Loucy (cell line): ENCODE data around the gene ARMC5.
"Not testable (repeated sequence)": the region's sequence is repeated elsewhere in the genome, so short reads cannot be mapped to it uniquely, and the experiment has no call there.

Source experiments
- H2AFZ ChIP-seq: fragments of 200-600 bp; sonication (generic); 2 replicates; pipeline ENCODE4 v1.6.0; 2016; ENCODE audit warnings: antibody characterized with exemption, mild to moderate bottlenecking, low read length, moderate library complexity
- H3F3A ChIP-seq: fragments of 200-600 bp; 2 replicates; pipeline ENCODE4 v1.6.0; 2016; ENCODE audit warnings: antibody characterized with exemption, low read depth, mild to moderate bottlenecking
- H3K27me3 ChIP-seq: fragments of 200-600 bp; sonication (generic); 2 replicates; pipeline ENCODE4 v1.6.1; 2014; ENCODE audit warnings: low read length, mild to moderate bottlenecking; ENCODE audit not compliant: insufficient read depth, poor library complexity, severe bottlenecking
- H3K36me3 ChIP-seq: fragments of 200-600 bp; sonication (generic); 2 replicates; pipeline ENCODE4 v1.6.1; 2016; ENCODE audit warnings: low read length; ENCODE audit not compliant: insufficient read depth
- H3K4me1 ChIP-seq: fragments of 200-600 bp; sonication (generic); 2 replicates; pipeline ENCODE4 v1.5.1; 2014; ENCODE audit warnings: low read length, mild to moderate bottlenecking; ENCODE audit not compliant: insufficient read depth, poor library complexity, severe bottlenecking
- H3K4me2 ChIP-seq: fragments of 200-600 bp; sonication (generic); 2 replicates; pipeline ENCODE4 v1.6.0; 2014; ENCODE audit warnings: antibody characterized with exemption, low read length, low read depth, mild to moderate bottlenecking; ENCODE audit not compliant: poor library complexity, severe bottlenecking
- H3K4me3 ChIP-seq: fragments of 200-600 bp; sonication (generic); 2 replicates; pipeline ENCODE4 v1.5.1; 2014; ENCODE audit warnings: low read length, mild to moderate bottlenecking, mixed read lengths; ENCODE audit not compliant: poor library complexity, severe bottlenecking
- H3K79me2 ChIP-seq: fragments of 200-600 bp; sonication (generic); 2 replicates; pipeline ENCODE4 v1.6.1; 2014; ENCODE audit warnings: low read length; ENCODE audit not compliant: insufficient read depth
- H3K9ac ChIP-seq: fragments of 200-600 bp; sonication (generic); 2 replicates; pipeline ENCODE4 v1.6.0; 2014; ENCODE audit warnings: mild to moderate bottlenecking, low read depth, low read length, moderate library complexity; ENCODE audit not compliant: poor library complexity, severe bottlenecking
- H3K9me2 ChIP-seq: fragments of 200-600 bp; sonication (generic); replicated peaks from 2 replicates; pipeline ENCODE4 v1.6.1; 2016; ENCODE audit warnings: low read depth, low read length, mixed read lengths
- H3K9me3 ChIP-seq: fragments of 200-600 bp; sonication (generic); 2 replicates; pipeline ENCODE4 v1.6.1; 2014; ENCODE audit warnings: mild to moderate bottlenecking, antibody characterized with exemption, low read length, low read depth; ENCODE audit not compliant: insufficient read depth
- H4K20me1 ChIP-seq: fragments of 200-600 bp; sonication (generic); 2 replicates; pipeline ENCODE4 v1.6.0; 2014; ENCODE audit warnings: antibody characterized with exemption, low read length, mild to moderate bottlenecking; ENCODE audit not compliant: insufficient read depth, poor library complexity, severe bottlenecking
- CTCF ChIP-seq: fragments of 200-600 bp; sonication (generic); conservative IDR thresholded peaks from 2 replicates; pipeline ENCODE4 v1.5.1; 2014; ENCODE audit warnings: mild to moderate bottlenecking, antibody characterized with exemption, low read length
- EZH2phosphoT487 ChIP-seq: fragments of 200-600 bp; IDR thresholded peaks from 2 replicates; pipeline ENCODE4 v1.6.1; 2018; ENCODE audit warnings: antibody characterized with exemption, mild to moderate bottlenecking, moderate library complexity, borderline replicate concordance

Gene ARMC5

GRCh38 chr16:31440516-31441184, 18.7 kb upstream of the ARMC5 start:
- Histone ChIP-seq H3K4me2 (no peak overlapping the region), H4K20me1 (no peaks in the 10 kb centered on the region), H3K9me3 (no peaks in the 10 kb centered on the region), H3F3A (no peaks in the 10 kb centered on the region), H3K9ac (no peak overlapping the region), H2AFZ (no peak overlapping the region), H3K4me3 (no peak overlapping the region), H3K36me3 (no peaks in the 10 kb centered on the region), H3K9me2 (no peaks in the 10 kb centered on the region), H3K4me1 (peaks cover 15% of the 10 kb centered on the region), H3K79me2 (no peaks in the 10 kb centered on the region), H3K27me3 (no peaks in the 10 kb centered on the region)
- TF ChIP-seq EZH2phosphoT487: no peak
- TF ChIP-seq CTCF: no peak

GRCh38 chr16:31441956-31442355, 17.3 kb upstream of the ARMC5 start:
- Histone ChIP-seq H2AFZ (no peak overlapping the region), H3K36me3 (no peaks in the 10 kb centered on the region), H3K9ac (no peak overlapping the region), H3K79me2 (no peaks in the 10 kb centered on the region), H3K4me3 (no peak overlapping the region), H3K4me2 (no peak overlapping the region), H3K9me3 (no peaks in the 10 kb centered on the region; the same call in 1 of the 2 replicates), H3K27me3 (no peaks in the 10 kb centered on the region), H3F3A (no peaks in the 10 kb centered on the region), H3K9me2 (no peaks in the 10 kb centered on the region), H3K4me1 (peaks cover 15% of the 10 kb centered on the region), H4K20me1 (no peaks in the 10 kb centered on the region)
- TF ChIP-seq EZH2phosphoT487 (no peak), CTCF (no peak)

- not testable (repeated sequence) for H3K27me3 ChIP-seq, H3K9ac ChIP-seq, H3K9me2 ChIP-seq, H2AFZ ChIP-seq, H3K36me3 ChIP-seq, H3K4me2 ChIP-seq, H3K4me1 ChIP-seq, H3K9me3 ChIP-seq, H3F3A ChIP-seq, H4K20me1 ChIP-seq, H3K79me2 ChIP-seq, H3K4me3 ChIP-seq
These were observed 13.4 kb upstream of the ARMC5 start for GRCh38 chr16:31445931-31446330.

GRCh38 chr16:31451201-31451600, 8.1 kb upstream of the ARMC5 start:
- Histone ChIP-seq H4K20me1 (peaks cover 9% of the 10 kb centered on the region), H3K9me2 (no peaks in the 10 kb centered on the region), H3K4me3 (no peak overlapping the region), H2AFZ (no peak overlapping the region), H3K27me3 (no peaks in the 10 kb centered on the region), H3K36me3 (no peaks in the 10 kb centered on the region), H3K4me2 (no peak overlapping the region), H3K4me1 (peaks cover 19% of the 10 kb centered on the region), H3F3A (no peaks in the 10 kb centered on the region), H3K9ac (no peak overlapping the region), H3K9me3 (no peaks in the 10 kb centered on the region; the same call in 1 of the 2 replicates), H3K79me2 (peaks cover 14% of the 10 kb centered on the region)
- TF ChIP-seq CTCF (no peak), EZH2phosphoT487 (no peak)
